ENCODE data around the gene CDAN1.

Gene CDAN1

DNA sequence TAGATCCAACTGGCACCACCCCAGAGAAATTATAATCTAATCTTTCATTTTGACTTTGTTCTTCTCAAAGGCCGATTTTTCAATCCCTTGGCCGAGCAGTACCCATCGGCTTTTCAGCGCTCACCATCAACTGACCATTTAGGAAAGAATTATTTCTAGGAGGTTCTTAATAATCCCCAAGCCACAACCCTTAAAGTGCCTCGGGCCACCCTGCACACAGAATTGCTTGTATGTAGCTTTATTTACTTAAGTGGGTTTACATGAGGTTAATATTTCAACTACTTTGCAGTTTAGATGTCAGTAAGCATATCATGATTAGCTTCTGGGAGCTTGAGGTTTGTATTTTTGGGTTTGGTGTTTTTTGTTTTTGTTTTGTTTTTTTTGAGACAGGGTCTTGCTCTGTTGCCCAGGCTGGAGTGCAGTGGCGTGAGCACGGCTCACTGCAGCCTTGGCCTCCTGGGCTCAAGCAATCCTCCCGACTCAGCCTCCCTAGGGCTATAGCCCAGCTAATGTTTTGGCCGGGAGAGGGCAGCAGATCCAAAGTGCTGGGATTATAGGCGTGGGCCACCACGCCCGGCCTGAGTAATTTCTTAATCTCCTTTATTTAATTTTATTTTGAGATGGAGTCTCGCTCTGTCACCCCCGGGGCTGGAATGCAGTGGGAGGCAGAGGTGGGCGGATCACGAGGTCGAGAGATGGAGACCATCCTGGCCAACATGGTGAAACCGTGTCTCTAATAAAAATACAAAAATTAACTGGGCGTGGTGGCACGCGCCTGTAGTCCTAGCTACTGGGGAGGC is 801 bp upstream of the CDAN1 start:
- peak overlapping the region; percentile 82 for H3K4me3 ChIP-seq (ENCODE audit: low read depth, low read length)
- TF ChIP-seq, protein P1, sequence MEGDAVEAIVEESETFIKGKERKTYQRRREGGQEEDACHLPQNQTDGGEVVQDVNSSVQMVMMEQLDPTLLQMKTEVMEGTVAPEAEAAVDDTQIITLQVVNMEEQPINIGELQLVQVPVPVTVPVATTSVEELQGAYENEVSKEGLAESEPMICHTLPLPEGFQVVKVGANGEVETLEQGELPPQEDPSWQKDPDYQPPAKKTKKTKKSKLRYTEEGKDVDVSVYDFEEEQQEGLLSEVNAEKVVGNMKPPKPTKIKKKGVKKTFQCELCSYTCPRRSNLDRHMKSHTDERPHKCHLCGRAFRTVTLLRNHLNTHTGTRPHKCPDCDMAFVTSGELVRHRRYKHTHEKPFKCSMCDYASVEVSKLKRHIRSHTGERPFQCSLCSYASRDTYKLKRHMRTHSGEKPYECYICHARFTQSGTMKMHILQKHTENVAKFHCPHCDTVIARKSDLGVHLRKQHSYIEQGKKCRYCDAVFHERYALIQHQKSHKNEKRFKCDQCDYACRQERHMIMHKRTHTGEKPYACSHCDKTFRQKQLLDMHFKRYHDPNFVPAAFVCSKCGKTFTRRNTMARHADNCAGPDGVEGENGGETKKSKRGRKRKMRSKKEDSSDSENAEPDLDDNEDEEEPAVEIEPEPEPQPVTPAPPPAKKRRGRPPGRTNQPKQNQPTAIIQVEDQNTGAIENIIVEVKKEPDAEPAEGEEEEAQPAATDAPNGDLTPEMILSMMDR (IDR thresholded peaks at IDR 0.05; ENCODE audit: low read depth, low read length): no peak

DNA sequence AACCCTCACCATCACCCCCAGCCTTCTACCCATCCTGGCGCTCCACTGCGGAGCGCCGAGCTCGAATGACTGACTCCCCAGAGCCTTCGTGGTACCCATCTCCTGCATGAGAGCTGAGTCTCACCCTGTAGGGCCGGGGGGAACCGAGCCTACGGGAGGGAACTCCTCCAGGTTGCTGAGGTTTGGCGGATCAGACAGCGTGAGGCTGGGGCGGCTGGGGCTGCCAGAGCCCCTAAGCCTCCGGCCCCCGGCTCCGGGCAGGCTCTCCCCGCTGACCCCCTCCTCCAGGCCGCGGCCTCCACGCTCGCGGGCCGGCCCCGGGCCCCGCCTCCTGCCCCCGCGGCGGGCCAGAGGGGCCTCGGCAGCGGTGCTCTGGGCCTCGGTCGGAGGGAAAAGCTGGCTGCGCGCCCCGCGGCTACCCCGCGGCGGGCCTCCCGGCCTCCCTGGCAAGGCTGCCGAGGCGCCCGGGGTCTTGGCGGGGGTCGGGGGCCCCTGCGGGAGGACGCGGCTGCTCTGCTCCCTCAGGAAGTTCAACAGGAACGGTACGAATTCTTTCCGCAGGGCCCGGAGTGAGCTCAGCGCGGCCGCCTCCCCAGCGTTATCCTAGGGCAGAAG is 643 bp downstream of the CDAN1 start:
- TF ChIP-seq, protein P1 (IDR thresholded peaks at IDR 0.05; ENCODE audit: low read depth, low read length): no peak
- H3K4me3 ChIP-seq (ENCODE audit: low read depth, low read length): peak overlapping the region; percentile 82

DNA sequence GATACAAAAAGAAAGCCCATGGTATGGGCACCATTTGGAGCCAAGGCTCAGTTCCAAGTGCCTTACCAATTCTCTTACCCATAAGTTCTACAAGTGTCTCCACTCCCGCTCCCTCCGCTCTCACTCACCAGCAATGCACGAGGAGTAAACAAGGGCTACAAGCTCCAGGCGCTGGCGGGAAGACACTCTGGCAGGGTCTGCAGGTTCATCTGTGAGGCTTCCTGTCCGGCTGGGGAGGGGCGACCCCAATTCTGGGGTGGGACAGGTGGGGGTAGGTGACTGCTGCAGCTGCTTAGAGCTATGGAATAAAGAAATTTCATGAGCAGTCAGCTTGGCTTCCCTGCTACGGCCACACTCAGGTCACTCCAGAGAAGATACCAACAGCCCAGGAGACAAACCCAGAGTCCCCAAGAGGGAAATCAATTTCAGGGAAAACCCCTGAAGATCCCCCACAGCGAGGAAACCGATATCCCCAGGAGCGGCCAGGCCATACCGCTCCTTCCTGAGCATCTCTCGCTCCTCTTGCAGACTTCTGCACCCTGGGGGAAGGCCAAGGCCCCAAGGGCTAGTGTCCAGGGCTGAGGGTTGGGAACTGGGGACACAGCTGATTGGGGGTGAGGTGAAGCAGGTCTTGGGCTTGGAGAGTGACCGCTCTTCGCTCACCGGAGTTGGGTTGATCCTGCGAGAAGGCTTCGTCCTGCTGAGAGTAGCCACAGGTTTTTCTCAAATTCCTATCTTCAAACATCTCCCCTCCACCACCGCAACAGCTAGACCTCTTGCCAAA is 1.4 kb downstream of the CDAN1 start:
- TF ChIP-seq, protein P1 (IDR thresholded peaks at IDR 0.05; ENCODE audit: low read depth, low read length): no peak
- H3K4me3 ChIP-seq (ENCODE audit: low read depth, low read length): peak overlapping the region; percentile 82

DNA sequence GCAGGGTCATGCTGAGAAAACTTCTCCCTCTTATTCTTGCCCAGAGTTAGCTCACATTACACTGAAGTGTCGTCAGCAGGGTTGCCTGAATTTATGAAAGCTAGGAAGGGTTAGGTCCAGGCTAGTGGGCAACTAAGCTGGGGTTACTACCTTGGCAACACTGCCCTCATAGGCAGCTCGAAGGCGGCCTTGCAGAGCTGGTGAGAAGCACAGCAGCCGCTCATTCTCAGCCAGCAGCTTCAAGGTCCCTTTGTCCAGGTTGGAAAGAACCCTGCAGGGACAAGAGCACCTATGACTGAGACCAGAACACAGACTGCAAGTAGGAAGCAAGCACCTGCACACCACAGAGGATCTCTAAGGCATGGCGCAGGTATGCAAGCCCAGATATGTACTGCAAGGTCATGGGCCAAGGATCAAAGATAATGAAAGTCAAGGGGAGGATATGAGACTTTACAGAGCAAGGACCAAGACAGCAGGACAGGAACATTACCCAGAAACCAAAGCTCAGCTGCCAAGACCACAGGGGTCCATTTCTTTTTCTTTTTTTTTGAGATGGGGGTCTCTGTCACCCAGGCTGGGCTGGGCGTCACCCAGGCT is 2.8 kb downstream of the CDAN1 start:
- TF ChIP-seq, protein P1 (IDR thresholded peaks at IDR 0.05; ENCODE audit: low read depth, low read length): no peak
- no peak overlapping the region for H3K4me3 ChIP-seq (ENCODE audit: low read depth, low read length)

DNA sequence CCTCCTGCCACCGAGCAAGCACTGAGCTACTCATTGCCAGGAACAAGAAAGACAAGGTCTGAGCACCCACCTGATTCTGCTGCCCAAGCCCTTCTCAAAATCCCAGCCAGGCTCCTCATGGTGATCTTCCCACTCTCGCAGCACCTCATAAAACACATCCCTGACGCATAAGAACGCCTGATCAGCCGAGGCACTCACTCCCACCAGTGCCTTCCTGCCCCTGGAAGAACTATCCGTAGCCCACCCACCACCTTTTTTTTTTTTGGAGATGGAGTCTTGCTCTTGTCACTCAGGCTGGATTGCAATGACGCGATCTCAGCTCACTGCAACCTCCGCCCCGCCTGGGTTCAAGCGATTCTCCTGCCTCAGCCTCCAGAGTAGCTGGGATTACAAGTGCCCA is 3.9 kb downstream of the CDAN1 start:
- TF ChIP-seq, protein P1 (IDR thresholded peaks at IDR 0.05; ENCODE audit: low read depth, low read length): no peak
- H3K4me3 ChIP-seq (ENCODE audit: low read depth, low read length): no peak overlapping the region

DNA sequence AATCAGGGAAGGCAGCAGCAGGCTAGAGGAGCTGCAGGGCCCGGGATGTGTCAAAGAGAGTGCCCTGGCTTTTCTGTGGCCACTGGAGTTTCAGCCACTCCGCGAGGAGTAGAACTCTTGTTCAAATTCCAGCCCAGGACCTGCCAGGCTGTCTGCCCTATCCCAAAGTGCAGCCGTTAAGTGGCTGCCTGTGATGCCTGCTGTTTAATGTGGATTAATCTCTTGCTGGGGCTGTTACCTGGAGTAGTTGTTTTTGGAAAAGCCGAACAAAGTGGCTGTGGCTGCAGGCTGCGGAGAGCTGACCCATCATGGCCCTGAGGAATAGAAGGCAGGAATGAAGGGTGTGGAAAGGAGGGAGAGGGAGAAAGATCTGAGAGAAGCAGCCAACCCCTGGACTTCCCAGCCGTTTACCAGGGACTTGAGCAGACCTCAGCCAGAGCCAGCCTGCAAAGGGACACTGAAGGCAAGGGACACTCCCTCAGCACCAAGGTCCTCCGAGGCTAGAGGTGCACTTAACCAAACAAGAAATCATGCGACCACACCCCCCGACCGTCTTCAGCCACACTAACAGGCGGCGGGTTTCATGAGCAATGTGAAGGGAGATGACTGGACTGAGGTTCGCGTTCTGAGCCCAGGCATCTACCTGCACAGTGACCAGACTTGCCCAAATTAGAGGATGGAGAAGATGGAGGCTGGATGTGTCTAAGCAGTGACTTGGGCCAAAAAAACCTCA is 4.7 kb downstream of the CDAN1 start:
- TF ChIP-seq, protein P1 (IDR thresholded peaks at IDR 0.05; ENCODE audit: low read depth, low read length): no peak
- H3K4me3 ChIP-seq (ENCODE audit: low read depth, low read length): no peak overlapping the region

All from WI38 (cell line).